ENCODE data around the gene VAMP1.
A peak's percentile ranks its signal among the peaks of the same experiment; 100 is the strongest.

Gene VAMP1

DNA sequence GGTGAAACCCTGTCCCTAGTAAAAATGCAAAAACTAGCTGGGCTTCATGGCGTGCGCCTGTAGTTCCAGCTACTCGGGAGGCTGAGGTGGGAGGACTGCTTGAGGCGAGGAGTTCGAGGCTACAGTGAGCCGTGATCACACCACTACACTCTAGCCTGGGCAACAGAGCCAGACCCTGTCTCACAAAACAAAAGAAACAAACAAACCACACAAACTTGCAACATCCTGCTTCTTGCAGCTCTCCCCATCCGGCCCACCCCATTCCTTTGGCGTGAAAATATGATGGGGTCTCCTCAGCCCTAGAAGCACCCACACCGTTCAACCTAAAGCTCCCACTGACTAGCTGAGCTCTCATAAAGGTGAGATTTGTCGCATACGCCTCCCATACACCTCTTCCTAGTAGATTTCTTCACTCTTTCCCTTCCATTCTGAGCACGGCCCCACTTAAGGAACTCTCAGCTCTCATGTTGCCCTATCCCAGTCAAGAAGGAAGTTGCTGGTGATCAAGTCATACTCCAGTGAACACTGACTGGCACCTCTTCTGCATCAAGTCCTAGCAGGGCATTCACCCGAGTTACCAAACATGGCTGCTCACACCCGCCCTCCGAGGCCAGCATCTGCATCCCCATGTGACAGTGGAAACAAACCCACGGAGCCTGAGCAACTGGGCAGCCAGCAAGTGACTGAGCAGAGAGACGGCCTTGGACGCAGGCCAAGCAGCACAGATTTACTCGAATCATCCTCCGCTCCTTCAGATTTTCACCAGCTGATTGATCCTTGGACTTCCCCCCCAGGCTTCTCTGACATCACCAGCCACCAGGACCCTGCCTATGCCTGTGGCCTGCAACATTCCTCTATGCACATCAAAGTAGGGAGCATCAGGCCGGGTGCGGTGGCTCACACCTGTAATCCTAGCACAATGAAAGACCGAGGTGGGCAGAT lies 44.6 kb downstream of the VAMP1 start:
- no peak for DNase-seq

DNA sequence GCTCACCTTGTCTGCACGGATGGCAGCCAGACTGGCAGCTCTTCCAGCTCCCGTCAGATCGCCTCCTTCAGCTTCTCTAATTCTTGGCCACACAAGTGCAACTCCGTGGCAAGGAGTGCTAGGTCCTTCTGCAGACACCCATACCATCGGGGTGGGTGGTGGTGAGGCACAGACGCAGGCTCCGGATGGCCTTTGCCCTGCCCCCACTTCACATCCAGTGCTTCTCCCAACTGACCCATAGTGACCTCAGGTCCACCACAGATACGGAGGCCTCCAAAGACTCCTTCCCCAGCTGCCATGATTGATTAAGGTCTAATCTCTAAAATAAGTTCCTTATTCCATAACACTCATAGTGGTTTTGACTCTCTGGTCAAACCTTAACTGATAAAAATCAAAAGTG lies 45.6 kb downstream of the VAMP1 start:
- DNase-seq, result no peak

- DNase-seq, result no peak
Measured at GRCh38 chr12:6424008-6424347, 46.5 kb downstream of the VAMP1 start.

DNA sequence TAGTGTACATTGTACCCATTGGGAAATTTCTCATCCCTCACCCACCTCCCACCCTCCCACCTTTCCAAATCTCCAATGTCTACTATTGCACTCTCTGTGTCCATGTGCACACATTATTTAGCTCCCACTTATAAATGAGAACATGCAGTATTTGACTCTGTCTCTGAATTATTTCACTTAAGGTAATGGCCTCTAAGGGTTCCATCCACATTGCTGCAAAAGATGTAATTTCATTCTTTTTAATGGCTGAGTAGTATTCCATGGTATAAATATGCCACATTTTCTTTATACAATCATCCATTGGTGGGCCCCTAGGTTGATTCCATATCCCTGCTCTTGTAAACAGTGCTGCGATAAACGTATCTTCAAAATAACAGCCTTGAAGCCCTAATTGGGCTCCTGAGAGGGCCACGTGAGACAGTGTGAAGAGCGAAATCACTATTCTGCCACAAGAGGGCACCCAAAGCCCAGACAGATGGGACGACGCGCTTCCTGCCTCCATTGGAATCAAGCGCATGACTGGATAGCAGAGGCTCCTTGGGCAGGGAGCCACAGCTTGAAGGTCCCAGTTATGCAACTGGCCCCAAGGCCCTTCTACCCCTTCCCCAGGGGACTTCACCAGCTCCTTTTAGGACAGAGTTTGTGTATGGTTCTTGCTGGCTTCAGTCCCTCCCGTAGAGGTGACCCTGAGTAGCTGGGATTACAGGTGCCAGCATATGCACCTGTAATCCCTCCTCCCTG lies 47.0 kb downstream of the VAMP1 start:
- DNase-seq, result peak; percentile 84

- no peak for DNase-seq
Measured at GRCh38 chr12:6420364-6420763, 50.1 kb downstream of the VAMP1 start.

DNA sequence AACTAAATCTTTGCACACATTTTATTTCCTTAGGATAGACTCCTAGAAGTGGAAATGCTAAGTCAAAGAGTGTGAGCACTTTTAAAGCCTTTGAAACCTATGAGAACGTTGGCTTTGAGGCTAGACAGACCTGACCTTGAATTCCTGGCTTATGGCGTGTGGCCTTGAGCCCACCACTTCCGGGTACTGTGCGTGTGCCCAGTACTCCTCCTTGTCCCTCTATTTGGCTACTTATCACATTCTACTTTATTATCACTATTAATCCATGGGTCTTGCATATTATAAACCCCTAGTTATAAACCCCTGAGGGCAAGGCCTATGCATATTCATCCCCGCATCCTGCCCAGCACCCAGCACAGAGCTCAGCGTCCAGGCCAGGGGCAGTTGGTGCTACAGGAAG lies 51.7 kb downstream of the VAMP1 start:
- DNase-seq, result no peak

- DNase-seq, result no peak
Measured at GRCh38 chr12:6416596-6416995, 53.9 kb downstream of the VAMP1 start.

Data from NCI-H345 (cell line).